Endothelial cell of umbilical vein (primary cell): ENCODE measurements around the gene ZNF764.

Source experiments
- EZH2 ChIP-seq: IDR thresholded peaks from 2 replicates; pipeline ENCODE4 v1.6.1; 2012; ENCODE audit warnings: borderline replicate concordance, low read depth, mild to moderate bottlenecking, moderate library complexity, low read length, inconsistent platforms; ENCODE audit not compliant: severe bottlenecking
- FOS ChIP-seq: IDR thresholded peaks from 2 replicates; pipeline ENCODE4 v1.6.1; 2011; ENCODE audit warnings: mild to moderate bottlenecking, low read length, moderate library complexity, borderline replicate concordance; ENCODE audit not compliant: insufficient read depth
- JUN ChIP-seq: IDR thresholded peaks from 2 replicates; pipeline ENCODE4 v1.6.1; 2011; ENCODE audit warnings: borderline replicate concordance, low read depth; ENCODE audit not compliant: insufficient read length, insufficient read depth
- POLR2A ChIP-seq: IDR thresholded peaks from 2 replicates; pipeline ENCODE4 v1.6.1; 2012; ENCODE audit warnings: low read depth, mild to moderate bottlenecking, control low read depth, low read length
- POLR2AphosphoS5 ChIP-seq: IDR thresholded peaks from 2 replicates; pipeline ENCODE4 v1.6.1; 2012; ENCODE audit warnings: low read depth, mild to moderate bottlenecking, control low read depth, low read length, moderate library complexity; ENCODE audit not compliant: insufficient read depth
- TF ChIP-seq, protein P1 (sequence below), 2 donors: IDR thresholded peaks; 1 replicate in 1 of 2; 2 replicates in 1 of 2; pipeline ENCODE4 v1.5.1; 2011; ENCODE audit warnings: low read length in 2 of 2, mild to moderate bottlenecking in 2 of 2, moderate library complexity in 2 of 2, control low read depth in 1 of 2, inconsistent platforms in 1 of 2, low read depth in 1 of 2; ENCODE audit not compliant: insufficient read depth in 1 of 2; ENCODE audit errors: extremely low read depth in 1 of 2
- TF ChIP-seq, protein P2 (sequence below): IDR thresholded peaks from 2 replicates; pipeline ENCODE4 v1.6.1; 2011; ENCODE audit not compliant: insufficient read depth, insufficient read length

DNA sequence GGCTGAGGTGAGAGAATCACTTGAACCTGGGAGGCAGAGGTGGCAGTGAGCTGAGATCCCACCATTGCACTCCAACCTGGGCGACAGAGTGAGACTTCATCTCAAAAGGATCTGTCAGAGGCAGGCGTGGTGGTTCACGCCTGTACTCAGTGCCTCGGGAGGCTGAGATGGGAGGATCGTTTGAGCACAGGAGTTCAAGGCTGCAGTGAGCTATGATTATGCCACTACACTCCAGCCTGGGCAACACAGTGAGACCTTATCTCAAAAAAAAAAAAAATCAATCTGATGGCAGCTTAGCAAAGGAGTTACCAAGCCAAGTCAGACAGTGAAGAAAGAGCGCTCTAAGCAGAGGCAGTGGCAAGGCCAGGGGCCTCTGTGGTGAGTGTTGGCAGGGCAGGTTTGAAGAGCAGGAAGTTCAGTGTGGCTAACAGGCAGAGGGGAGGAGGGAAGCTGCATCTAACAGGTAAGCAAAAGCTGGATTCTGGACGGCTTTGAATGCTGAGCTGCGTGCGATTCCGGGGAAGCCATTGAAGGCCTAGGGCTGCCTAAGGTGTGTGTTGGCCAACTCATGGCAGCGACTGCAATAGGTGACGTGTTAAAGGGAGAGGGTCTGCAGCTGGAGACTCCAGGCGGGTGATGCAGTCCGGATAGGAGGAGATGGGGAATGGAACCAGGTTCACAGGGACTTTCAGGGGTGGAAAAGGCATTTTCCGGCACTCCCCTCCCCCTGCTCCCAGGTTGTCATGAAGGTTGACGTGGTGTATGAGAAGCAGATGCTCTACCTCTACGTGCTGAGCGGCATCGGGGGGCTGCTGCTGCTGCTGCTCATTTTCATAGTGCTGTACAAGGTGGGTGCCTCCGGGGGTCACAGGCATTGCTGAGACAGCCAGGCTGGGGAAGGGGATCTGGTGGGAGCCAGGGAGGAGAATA is 38.8 kb downstream of the ZNF764 start:
- TF ChIP-seq, protein P1, sequence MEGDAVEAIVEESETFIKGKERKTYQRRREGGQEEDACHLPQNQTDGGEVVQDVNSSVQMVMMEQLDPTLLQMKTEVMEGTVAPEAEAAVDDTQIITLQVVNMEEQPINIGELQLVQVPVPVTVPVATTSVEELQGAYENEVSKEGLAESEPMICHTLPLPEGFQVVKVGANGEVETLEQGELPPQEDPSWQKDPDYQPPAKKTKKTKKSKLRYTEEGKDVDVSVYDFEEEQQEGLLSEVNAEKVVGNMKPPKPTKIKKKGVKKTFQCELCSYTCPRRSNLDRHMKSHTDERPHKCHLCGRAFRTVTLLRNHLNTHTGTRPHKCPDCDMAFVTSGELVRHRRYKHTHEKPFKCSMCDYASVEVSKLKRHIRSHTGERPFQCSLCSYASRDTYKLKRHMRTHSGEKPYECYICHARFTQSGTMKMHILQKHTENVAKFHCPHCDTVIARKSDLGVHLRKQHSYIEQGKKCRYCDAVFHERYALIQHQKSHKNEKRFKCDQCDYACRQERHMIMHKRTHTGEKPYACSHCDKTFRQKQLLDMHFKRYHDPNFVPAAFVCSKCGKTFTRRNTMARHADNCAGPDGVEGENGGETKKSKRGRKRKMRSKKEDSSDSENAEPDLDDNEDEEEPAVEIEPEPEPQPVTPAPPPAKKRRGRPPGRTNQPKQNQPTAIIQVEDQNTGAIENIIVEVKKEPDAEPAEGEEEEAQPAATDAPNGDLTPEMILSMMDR (IDR thresholded peaks at IDR 0.05; ENCODE audit: extremely low read depth in 1 of 2, insufficient read depth in 1 of 2, low read depth in 1 of 2, low read length in 2 of 2) = no peak
- TF ChIP-seq POLR2AphosphoS5 (no peak), EZH2 (no peak), POLR2A (no peak), FOS (no peak), JUN (no peak)
- TF ChIP-seq, protein P2, sequence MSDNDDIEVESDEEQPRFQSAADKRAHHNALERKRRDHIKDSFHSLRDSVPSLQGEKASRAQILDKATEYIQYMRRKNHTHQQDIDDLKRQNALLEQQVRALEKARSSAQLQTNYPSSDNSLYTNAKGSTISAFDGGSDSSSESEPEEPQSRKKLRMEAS = no peak
